GM10248 (cell line): ENCODE measurements around the gene RETSAT.
A peak's percentile ranks its signal among the peaks of the same experiment; 100 is the strongest.

Experiments used
- CTCF ChIA-PET: fragments of 300-600 bp; sonication (Branson Sonifier 250); formaldehyde crosslinking; extraction: SDS; loops from one replicate; lab custom pipeline; 2021; ENCODE audit warnings: antibody characterized with exemption; lab: Yijun Ruan, JAX
- POLR2A ChIA-PET: fragments of 350-650 bp; sonication (Branson Sonifier 250); formaldehyde crosslinking; extraction: SDS; loops from one replicate; lab custom pipeline; 2020; ENCODE audit warnings: antibody characterized with exemption; lab: Yijun Ruan, JAX
- DNase-seq: peaks from one replicate; pipeline ENCODE4 v3.0.0; 2012; ENCODE audit errors: extremely low spot score
- CTCF ChIP-seq: IDR thresholded peaks from 2 replicates; pipeline ENCODE4 v1.5.1; 2012; ENCODE audit warnings: mild to moderate bottlenecking, low read depth; ENCODE audit errors: extremely low read depth, missing control alignments, control extremely low read depth

The RETSAT gene

DNA sequence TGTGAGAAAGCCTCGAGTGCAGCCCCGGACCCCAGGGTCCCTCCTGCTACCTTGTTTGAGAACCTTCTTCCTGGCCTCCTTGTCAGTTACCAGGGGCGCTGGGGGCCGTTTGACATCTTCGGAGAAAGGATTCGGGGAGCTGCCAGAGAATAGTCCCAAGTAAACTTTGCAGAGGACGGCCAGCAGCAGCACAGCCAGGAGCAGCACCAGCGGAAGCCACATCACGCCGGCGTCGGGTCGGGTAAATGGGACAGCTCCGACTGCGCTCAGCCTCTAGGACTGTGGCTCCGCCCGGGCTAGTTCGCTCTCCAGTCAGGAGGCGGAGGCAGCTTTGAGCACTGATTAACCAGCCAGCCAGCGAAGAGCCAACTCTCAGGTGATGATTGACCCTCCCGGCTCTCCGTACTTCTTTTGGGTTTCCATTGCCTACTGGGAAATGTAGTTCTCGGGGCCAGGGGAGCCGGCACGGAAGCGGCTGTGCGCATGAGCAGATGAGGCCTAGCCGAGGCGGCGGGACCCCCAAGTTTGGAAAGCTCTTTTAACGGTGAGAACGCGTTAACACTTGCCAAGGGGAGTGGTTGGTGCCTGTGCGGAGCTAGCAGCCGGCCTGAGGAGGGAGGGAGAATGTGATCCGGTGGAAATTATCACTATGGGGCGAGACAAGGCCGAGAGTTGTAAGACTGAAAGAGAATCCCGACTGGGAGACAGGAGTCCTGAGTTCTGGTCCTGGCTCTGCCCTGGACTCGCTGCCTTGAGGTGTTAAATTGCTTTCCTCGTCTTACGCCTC lies at the start of gene RETSAT, which contains the start of gene ELMOD3:
TSS of gene RETSAT (minus strand) at position 243 of the 787 bp plus-strand sequence. CDS start at position 222, 21 bp downstream.
TSS of gene ELMOD3 (plus strand) at position 484 of the 787 bp plus-strand sequence. CDS start 2,430 bp downstream, outside the sequence.
- no peak for TF ChIP-seq CTCF
- ChIA-PET POLR2A (interaction anchor here (0.9 to 3.4 kb wide), 11 partner anchors 11 to 257 kb away, joined by 3 to 27 read pairs (median 4); partner anchors contain the start of genes C2orf68, MAT2A and TGOLN2), CTCF (interaction anchor here (0.9 to 2.0 kb wide), 7 partner anchors 8 to 198 kb away, joined by 3 to 9 read pairs (median 4); partner anchors contain the start of gene TGOLN2)
- peak; percentile 97 for DNase-seq

- POLR2A ChIA-PET, result no interaction called here
- no peak for DNase-seq
- TF ChIP-seq CTCF, result no peak
- CTCF ChIA-PET, result interaction anchor here (0.7 kb wide), 1 partner anchor 10 kb away, joined by 3 read pairs; no protein-coding TSS in a partner anchor
Observed at GRCh38 chr2:85401844-85402243, 47.5 kb upstream of the RETSAT start.

- TF ChIP-seq CTCF, result no peak
- DNase-seq, result no peak
- ChIA-PET CTCF (no interaction called here), POLR2A (no interaction called here)
Observed at GRCh38 chr2:85401464-85401805, 47.1 kb upstream of the RETSAT start.

DNA sequence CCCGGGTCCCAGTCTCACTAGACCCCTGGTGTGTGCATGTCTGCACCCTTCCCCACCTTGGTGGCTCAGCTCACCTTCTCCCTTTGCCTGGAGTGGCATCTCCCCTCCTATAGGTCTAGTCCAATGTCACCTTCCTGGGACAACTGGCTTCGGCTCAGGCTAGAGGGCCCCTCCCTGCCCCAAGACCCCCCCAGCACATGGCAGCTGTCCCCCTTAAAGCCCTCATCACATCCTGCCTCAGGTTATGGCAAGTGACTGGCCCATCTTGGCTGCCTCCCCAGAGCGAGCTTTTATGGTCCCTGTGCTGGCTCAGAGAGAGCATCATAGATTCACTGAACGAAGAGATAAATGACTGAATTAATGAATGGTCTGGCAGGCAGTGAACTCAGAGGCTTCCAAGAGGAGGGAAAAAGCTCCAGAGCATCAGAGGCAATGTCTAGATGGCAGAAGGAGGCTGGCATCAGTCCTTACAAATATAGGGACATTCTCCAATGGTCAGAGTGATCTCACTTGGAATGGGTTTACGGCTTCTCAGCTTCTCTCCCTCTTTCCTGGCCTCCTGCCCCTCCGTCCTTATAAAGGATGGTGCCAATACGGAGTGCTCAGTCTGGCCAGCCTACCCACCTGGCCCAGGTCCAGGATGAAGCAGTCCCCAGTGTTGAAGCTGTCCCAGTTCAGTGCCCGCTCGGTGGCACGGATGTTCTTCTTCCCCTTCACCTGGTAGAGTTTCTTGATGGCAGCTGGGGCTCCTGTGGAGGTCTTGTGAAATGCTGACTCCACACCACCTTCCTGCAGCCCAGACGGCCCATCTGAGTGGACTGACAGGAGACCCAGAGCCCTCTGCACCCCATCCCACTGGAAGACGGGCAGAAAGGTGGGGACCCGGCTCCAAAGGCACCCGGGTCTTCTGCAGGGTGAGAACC lies 46.5 kb upstream of the RETSAT start:
- CTCF ChIA-PET, result interaction anchor here (1.1 to 2.0 kb wide), 3 partner anchors 10 to 138 kb away, joined by 3 to 6 read pairs (median 3); partner anchors contain the start of gene MAT2A
- no peak for DNase-seq
- POLR2A ChIA-PET, result no interaction called here
- TF ChIP-seq CTCF, result no peak

DNA sequence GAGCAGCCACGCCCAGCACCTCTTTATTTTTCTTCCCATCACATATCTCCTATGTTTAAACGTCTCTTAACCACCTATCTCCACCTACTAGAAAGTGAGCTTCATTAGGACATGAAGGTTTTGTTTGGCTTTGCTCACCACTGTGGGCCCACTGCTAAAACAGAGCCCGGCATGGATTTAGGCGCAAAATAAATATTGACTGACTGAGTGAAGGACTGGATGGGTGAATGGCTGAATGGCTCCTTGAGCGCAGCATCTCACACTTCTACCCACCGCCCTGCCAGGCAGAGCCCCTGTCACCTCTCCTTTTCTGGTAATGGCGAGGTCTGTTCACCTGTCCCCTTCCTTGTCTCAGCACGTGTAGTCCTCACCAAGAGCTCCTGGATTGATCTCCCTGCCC lies 45.7 kb upstream of the RETSAT start:
- TF ChIP-seq CTCF, result no peak
- ChIA-PET POLR2A (no interaction called here), CTCF (interaction anchor here (1.1 to 2.7 kb wide), 4 partner anchors 9 to 139 kb away, joined by 3 to 6 read pairs (median 4); partner anchors contain the start of gene MAT2A)
- no peak for DNase-seq

DNA sequence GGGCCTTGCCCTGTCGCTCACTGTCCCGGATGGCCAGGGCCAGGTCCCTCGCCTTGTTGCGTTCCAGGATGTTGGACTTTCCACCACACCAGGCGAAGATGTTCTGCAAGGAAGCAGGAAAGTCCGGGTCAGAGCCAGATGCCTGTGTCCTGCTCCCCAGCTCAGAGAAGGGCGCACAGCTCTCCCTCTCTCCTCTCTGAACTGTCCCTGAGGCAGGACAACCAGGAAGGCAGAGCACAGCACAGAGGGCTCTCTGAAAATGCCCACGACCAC lies 44.8 kb upstream of the RETSAT start:
- CTCF ChIA-PET, result interaction anchor here (2.0 to 2.7 kb wide), 2 partner anchors 9 to 11 kb away, joined by 6 read pairs; no protein-coding TSS in a partner anchor
- no peak for TF ChIP-seq CTCF
- POLR2A ChIA-PET, result no interaction called here
- DNase-seq, result no peak
